AG04450 (cell line): ENCODE measurements around the gene TH. TPM values are rescaled to one million over a fixed set of nuclear protein-coding genes. Genes with fewer than 3 reads are reported as not detected.

Experiments
- CTCF ChIA-PET: fragments of 300-600, 350-600 bp; formaldehyde crosslinking; extraction: SDS; loops from one replicate; lab custom pipeline; 2022; ENCODE audit warnings: antibody characterized with exemption, inconsistent platforms; lab: Charles Lee
- POLR2A ChIA-PET: fragments of 350-600 bp; formaldehyde crosslinking; extraction: SDS; loops from one replicate; lab custom pipeline; 2021; ENCODE audit warnings: antibody characterized with exemption, inconsistent platforms; lab: Yijun Ruan, JAX
- DNase-seq: peaks from one replicate; pipeline ENCODE4 v3.0.0-alpha.2; 2011; ENCODE audit warnings: low read depth, low spot score
- H3K27ac ChIP-seq: one replicate; pipeline ENCODE4 v1.5.1; 2012; ENCODE audit warnings: low read depth, low read length, control low read depth
- H3K27me3 ChIP-seq: one replicate; pipeline ENCODE4 v1.6.0; 2012; ENCODE audit warnings: low read length; ENCODE audit not compliant: control insufficient read depth, insufficient read depth
- H3K4me3 ChIP-seq: 2 replicates; pipeline ENCODE4 v1.5.1; 2011; ENCODE audit warnings: mild to moderate bottlenecking, low read depth, low read length, control low read depth
- H3K9me3 ChIP-seq: 2 replicates; pipeline ENCODE4 v1.5.1; 2012; ENCODE audit warnings: low read length; ENCODE audit not compliant: control insufficient read depth, insufficient read depth
- polyA plus RNA-seq: library from polyadenylated mRNA; depleted of rRNA; stranded (reverse); fragments of >200 nt; gene quantifications from 2 replicates; pipeline ENCODE4 v1.2.3, GENCODE V29; 2011
- TF ChIP-seq, protein P1 (sequence below): IDR thresholded peaks from 2 replicates; pipeline ENCODE4 v1.5.1; 2011; ENCODE audit warnings: low read depth, low read length, control low read depth, inconsistent platforms

TH gene
- polyA plus RNA-seq, 1 experiment = not detected

- DNase-seq = no peak
- POLR2A ChIA-PET = no interaction called here
- H3K27me3 ChIP-seq = peaks cover 13% of the 10 kb centered on the region
- H3K27ac ChIP-seq = no peak overlapping the region
- H3K9me3 ChIP-seq = no peaks in the 10 kb centered on the region; the same call in 1 of the 2 replicates
- CTCF ChIA-PET = interaction anchor here (0.6 to 2.5 kb wide), 7 partner anchors 14 to 512 kb away, joined by 3 to 13 read pairs (median 5); partner anchors contain the start of gene TSSC4
- no peak overlapping the region for H3K4me3 ChIP-seq
- TF ChIP-seq, protein P1, sequence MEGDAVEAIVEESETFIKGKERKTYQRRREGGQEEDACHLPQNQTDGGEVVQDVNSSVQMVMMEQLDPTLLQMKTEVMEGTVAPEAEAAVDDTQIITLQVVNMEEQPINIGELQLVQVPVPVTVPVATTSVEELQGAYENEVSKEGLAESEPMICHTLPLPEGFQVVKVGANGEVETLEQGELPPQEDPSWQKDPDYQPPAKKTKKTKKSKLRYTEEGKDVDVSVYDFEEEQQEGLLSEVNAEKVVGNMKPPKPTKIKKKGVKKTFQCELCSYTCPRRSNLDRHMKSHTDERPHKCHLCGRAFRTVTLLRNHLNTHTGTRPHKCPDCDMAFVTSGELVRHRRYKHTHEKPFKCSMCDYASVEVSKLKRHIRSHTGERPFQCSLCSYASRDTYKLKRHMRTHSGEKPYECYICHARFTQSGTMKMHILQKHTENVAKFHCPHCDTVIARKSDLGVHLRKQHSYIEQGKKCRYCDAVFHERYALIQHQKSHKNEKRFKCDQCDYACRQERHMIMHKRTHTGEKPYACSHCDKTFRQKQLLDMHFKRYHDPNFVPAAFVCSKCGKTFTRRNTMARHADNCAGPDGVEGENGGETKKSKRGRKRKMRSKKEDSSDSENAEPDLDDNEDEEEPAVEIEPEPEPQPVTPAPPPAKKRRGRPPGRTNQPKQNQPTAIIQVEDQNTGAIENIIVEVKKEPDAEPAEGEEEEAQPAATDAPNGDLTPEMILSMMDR = no peak
These were observed 6.6 kb downstream of the TH start for GRCh38 chr11:2164861-2165555.

DNA sequence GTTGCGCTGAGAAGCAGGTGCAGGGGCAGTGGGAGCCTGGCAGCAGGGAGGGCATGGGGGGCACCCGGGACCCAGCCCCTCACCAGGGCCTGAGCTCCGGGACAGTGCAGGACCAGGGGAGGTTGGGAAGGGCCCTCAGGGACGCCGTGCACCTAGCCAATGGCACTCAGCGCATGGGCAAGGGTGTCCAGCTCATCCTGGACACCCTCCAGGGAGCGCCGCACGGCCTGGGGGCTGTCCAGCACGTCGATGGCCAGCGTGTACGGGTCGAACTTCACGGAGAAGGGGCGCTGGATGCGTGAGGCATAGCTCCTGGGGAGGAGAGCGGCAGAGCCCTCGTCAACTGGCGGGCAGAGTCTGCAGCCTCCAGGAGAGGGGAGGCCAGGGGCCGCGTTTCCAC, 7.5 kb downstream of the TH start:
- Histone ChIP-seq H3K4me3 (no peak overlapping the region), H3K27ac (no peak overlapping the region), H3K27me3 (peaks cover 8% of the 10 kb centered on the region), H3K9me3 (no peaks in the 10 kb centered on the region; the same call in 1 of the 2 replicates)
- TF ChIP-seq, protein P1 = no peak
- ChIA-PET CTCF (interaction anchor here (0.6 to 2.3 kb wide), 5 partner anchors 13 to 901 kb away, joined by 3 to 11 read pairs (median 5); no protein-coding TSS in a partner anchor), POLR2A (no interaction called here)
- DNase-seq = no peak

- POLR2A ChIA-PET = no interaction called here
- no peak overlapping the region for H3K27ac ChIP-seq
- H3K27me3 ChIP-seq = peaks cover 8% of the 10 kb centered on the region
- no peaks in the 10 kb centered on the region; the same call in 1 of the 2 replicates for H3K9me3 ChIP-seq
- CTCF ChIA-PET = interaction anchor here (0.6 to 5.8 kb wide), 3 partner anchors 13 to 902 kb away, joined by 3 to 25 read pairs (median 3); no protein-coding TSS in a partner anchor
- DNase-seq = no peak
- H3K4me3 ChIP-seq = no peak overlapping the region
- TF ChIP-seq, protein P1 = no peak
These were observed 8.1 kb downstream of the TH start for GRCh38 chr11:2163428-2163978.

DNA sequence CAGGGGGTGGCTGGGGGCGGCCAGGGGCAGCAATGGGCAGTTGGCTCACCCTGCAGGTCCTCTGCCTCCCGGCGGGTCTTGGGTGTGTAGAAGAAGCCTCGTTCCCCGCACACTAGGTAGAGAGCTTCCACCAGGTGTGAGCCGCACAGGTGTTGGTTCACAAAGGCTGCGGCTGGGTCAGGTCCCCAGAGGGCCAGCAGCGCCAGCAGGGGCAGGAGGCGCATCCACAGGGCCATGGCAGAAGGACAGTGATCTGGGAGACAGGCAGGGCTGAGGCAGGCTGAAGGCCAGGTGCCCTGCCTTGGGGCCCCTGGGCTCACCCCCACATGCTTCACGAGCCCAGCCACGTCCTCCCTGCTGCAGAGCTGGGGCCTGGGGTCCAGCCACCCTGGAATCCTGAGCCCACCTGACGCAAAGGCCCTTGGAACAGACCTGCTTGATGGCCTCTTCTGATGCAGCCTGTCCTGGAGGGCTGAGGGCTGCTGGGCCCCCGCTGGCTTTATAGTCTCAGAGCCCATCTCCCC, 10.8 kb downstream of the TH start, which contains the start of gene INS:
INS (minus strand) TSS at position 474 of the 524 bp plus-strand sequence; CDS start at position 236, 238 bp downstream.
- Histone ChIP-seq H3K4me3 (no peak within 1 kb of the TSS), H3K9me3 (no peaks in the 10 kb centered on the region; the same call in 1 of the 2 replicates), H3K27ac (no peak within 1 kb of the TSS), H3K27me3 (peaks cover 5% of the 10 kb centered on the region)
- CTCF ChIA-PET = interaction anchor here (0.7 to 5.8 kb wide), 2 partner anchors 10 to 508 kb away, joined by 3 to 25 read pairs; no protein-coding TSS in a partner anchor
- POLR2A ChIA-PET = no interaction called here
- TF ChIP-seq, protein P1 = no peak
- DNase-seq = no peak
